ENCODE measurements around the gene TRIM63.

- TF ChIP-seq ZNF274 (IDR thresholded peaks at IDR 0.05; ENCODE audit: low read depth, low read length) (no peak), YY1 (IDR thresholded peaks at IDR 0.05; ENCODE audit: insufficient read depth, insufficient read length) (no peak), SUZ12 (IDR thresholded peaks at IDR 0.05; ENCODE audit: extremely low read depth, insufficient read depth, insufficient read length) (no peak)
These were observed 9.3 kb downstream of the TRIM63 start for GRCh38 chr1:26058052-26058595.
